T-helper 9 cell (primary cell): Measurements from ENCODE around the gene PSRC1.
A peak's percentile ranks its signal among the peaks of the same experiment; 100 is the strongest.

Source experiments
- DNase-seq: peaks from one replicate; pipeline ENCODE4 v3.0.0-alpha.2; 2020

The PSRC1 gene

DNA sequence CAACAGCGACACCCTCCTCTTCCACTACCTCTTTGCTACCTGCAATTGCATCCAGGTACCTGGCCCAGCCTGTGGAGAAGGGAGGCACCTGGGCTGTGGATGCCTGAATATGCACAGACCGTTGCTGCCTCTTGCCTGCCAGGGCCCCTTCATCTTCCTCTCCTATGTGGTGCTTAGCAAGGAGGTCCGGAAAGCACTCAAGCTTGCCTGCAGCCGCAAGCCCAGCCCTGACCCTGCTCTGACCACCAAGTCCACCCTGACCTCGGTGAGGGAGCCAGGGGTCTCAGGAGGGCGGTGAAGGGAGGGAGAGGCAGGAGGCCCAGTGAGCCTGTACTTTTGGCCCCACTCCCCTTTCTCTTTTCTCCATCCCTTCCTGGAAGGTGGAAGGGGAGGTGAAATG lies 11.5 kb downstream of the PSRC1 start:
- no peak for DNase-seq

DNA sequence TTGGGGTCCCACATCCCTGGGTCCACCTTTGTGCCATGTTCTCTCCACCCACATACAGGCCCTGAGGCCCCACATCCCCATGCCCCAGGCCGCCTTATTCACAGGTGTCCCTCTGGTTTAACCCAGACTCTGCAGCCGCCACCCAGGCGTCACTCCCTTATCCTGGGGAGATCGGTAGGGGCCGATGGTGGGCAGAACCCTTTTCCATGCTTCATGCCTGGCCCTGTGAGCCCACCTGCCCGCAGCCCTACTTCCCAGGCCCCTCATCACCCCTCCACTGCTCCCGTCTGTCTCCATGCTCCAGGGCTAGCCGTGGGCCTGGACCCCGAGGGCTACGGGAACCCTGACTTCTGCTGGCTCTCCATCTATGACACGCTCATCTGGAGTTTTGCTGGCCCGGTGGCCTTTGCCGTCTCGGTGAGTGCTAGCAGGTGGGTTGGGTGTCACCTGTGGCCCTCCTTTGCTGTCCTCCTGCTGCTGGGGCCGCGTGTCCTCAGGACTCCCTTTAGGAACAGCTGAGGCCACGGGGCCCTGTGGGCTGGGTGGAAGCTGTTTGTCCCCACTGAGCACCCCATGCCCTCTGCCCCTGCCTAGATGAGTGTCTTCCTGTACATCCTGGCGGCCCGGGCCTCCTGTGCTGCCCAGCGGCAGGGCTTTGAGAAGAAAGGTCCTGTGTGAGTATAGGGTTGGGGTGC lies 12.2 kb downstream of the PSRC1 start:
- DNase-seq, result no peak

DNA sequence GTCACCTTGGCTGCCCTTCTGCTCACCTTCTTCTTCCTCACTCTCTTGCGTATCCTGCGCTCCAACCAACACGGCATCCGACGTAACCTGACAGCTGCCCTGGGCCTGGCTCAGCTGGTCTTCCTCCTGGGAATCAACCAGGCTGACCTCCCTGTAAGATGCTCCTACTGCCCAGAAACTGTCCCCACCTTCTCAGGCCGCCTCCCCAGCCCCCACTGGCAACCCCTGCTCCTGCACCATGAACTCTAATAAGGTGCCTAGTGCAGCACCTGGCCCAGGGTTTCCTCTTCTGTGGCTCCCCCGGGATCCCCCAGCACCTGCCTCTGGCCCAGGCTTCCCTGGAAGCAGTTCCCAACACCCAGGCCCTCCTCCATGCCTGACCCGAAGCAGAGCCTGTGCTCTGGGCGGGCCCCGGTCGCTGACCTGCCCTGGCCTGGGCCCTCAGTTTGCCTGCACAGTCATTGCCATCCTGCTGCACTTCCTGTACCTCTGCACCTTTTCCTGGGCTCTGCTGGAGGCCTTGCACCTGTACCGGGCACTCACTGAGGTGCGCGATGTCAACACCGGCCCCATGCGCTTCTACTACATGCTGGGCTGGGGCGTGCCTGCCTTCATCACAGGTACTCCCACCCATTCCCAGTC lies 12.8 kb downstream of the PSRC1 start:
- DNase-seq, result no peak

GRCh38 chr1:109269212-109269980 lies 13.5 kb downstream of the PSRC1 start:
- no peak for DNase-seq

DNA sequence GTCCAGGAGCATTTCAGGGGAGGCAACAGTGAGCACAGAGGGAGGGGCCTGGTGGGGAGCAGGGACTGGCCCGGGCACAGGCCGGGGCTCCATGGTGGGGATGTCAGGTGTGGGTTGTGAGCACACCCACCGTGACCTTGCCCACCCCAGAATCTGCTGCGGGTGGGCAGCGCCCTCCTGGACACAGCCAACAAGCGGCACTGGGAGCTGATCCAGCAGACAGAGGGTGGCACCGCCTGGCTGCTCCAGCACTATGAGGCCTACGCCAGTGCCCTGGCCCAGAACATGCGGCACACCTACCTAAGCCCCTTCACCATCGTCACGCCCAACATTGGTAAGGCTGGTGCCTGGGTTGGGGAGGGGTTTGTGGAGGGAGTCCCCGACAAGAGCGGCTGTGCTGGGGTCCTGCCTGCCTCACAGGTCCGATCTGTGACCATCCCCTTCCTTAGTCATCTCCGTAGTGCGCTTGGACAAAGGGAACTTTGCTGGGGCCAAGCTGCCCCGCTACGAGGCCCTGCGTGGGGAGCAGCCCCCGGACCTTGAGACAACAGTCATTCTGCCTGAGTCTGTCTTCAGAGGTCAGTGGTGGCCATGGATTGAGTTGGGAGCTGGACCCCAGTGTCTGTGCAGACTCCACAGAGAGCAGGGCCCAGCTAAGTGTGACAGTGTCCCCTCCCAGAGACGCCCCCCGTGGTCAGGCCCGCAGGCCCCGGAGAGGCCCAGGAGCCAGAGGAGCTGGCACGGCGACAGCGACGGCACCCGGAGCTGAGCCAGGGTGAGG lies 14.3 kb downstream of the PSRC1 start:
- DNase-seq, result no peak

GRCh38 chr1:109267743-109268300 lies 15.1 kb downstream of the PSRC1 start:
- DNase-seq, result no peak

DNA sequence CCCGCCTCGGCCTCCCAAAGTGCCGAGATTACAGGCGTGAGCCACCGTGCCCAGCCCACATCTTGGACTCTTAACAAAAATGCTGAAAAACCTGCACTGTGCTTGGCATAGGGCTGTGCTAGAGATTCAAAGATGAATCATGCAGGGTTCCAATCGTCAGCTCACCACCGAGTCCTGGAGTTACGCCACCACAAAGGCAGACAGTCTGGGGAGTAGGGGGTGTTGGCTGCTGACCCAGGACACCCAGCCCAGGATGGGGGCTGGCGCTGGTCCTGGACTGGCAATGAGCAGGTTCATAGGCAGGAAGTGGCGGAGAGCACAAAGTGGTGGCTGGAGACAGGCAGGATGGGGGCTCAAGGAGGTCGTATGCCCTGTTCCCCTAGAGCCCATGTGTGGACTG lies 16.0 kb downstream of the PSRC1 start:
- DNase-seq, result no peak

DNA sequence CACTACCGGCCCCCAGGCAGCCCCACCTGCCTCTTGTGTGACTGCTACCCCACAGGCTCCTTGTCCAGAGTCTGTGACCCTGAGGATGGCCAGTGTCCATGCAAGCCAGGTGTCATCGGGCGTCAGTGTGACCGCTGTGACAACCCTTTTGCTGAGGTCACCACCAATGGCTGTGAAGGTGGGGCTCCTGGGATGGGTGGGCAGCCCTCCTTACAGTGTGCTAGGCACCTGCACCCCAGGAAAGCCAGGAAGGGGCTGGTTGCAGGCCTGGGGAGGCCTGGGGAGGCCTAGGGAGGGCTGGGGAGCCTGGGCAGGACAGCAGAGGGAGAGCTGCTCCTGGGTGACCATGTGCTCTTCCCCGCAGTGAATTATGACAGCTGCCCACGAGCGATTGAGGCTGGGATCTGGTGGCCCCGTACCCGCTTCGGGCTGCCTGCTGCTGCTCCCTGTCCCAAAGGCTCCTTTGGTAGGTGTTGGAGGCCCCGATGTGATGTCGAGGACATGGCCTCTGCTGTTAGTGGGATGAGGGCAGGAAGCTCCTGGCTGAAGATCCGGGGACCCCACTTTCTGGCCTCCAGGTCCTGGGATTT lies 17.1 kb downstream of the PSRC1 start:
- no peak for DNase-seq

- DNase-seq, result no peak
Measured at GRCh38 chr1:109265016-109265415, 17.9 kb downstream of the PSRC1 start.

DNA sequence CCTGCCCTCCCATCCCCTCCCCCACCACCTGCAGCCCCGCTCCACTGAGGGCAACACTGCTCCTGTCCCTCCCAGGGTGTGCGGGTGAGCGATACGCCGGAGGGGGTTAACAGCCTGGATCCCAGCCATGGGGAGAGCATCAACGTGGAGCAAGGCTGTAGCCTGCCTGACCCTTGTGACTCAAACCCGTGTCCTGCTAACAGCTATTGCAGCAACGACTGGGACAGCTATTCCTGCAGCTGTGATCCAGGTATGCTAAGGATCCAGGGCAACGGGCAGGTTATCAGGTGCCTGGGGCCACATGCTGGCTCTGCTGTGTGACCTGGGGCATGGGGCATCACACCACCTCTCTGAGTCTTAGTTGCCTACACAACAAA lies 18.6 kb downstream of the PSRC1 start:
- DNase-seq, result no peak

DNA sequence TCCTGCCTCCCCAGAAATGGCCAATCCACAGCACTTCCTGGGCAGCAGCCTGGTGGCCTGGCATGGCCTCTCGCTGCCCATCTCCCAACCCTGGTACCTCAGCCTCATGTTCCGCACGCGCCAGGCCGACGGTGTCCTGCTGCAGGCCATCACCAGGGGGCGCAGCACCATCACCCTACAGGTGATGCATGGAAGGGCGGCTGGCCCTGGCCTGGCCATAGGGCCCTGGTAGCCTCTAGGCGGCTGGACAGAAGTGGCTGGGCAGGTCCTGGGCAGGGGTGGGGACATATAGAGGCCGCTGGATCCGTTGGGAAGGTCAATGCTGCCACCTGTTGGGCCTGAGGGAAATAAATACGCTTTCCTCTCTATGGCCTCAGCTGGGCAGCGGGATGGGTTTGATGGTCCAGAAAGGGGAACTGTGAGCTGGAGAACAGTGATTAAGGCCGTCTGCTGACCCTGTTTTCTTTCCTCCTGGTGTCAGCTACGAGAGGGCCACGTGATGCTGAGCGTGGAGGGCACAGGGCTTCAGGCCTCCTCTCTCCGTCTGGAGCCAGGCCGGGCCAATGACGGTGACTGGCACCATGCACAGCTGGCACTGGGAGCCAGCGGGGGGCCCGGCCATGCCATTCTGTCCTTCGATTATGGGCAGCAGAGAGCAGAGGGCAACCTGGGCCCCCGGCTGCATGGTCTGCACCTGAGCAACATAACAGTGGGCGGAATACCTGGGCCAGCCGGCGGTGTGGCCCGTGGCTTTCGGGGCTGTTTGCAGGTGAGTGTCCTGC lies 19.2 kb downstream of the PSRC1 start:
- peak; percentile 73 for DNase-seq

DNA sequence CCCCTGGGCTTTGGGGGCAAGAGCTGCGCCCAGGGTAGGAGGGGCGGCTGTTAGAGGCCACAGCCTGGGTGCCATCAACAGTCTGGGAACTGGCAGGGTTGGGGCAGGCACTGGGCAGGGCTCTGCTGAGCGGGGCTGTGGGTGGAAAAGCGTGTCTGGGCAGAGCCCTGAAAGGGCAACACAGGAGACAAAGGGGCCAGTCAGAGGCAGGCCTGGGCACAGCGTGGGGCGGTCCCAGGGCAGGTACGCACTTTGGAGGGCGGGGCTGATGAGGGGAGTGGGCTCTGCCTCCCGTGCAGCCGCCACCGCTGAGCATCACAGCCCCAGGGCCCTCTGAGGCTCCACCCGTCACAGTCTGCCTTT lies 19.7 kb downstream of the PSRC1 start:
- no peak for DNase-seq

DNA sequence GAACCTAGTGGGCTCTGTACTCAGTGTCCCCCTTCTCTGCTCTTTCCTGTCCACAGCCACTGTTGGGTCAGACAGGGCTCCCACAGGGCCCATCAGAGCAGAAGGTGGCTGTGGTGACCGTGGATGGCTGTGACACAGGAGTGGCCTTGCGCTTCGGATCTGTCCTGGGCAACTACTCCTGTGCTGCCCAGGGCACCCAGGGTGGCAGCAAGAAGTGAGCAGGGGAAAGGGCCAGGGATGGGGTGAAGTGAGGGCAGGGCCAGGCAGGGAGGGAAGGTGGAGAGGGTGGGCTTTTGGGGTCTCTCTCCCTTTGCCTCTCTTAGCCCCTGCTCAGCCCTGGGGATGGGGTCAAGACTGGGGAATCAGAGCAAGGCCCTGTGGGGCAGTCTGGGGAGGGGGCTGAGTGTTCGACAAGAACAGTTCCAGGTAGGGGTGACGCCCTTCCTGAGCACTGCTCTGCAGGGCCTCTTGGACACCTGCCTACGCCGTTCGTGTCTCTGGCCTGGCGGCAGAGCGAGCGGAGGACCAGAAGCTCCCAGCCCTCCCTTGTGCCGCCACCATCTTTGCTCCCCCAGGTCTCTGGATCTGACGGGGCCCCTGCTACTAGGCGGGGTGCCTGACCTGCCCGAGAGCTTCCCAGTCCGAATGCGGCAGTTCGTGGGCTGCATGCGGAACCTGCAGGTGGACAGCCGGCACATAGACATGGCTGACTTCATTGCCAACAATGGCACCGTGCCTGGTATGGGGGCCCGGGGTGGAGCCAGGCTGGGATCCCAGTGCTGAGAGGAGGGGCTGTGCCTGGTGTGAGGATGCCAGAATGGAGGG lies 20.5 kb downstream of the PSRC1 start:
- no peak for DNase-seq

DNA sequence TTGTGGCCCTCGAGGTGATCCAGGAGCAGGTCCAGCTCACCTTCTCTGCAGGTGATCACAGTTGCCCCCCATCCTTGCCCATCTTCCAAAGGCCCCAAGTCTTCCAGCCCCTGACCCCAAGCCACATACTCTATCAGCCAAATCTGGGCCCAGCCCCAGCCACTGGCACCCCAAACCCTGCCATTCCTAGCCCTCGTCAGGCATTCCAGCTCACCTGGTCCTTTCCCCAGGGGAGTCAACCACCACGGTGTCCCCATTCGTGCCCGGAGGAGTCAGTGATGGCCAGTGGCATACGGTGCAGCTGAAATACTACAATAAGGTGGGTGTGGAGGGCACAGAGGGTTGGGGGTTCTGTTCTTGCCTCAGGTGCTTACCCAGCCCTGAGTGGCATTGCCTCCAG lies 21.4 kb downstream of the PSRC1 start:
- no peak for DNase-seq

GRCh38 chr1:109261006-109261405 lies 21.9 kb downstream of the PSRC1 start:
- no peak for DNase-seq

GRCh38 chr1:109259674-109260557 lies 23.0 kb downstream of the PSRC1 start:
- no peak for DNase-seq

DNA sequence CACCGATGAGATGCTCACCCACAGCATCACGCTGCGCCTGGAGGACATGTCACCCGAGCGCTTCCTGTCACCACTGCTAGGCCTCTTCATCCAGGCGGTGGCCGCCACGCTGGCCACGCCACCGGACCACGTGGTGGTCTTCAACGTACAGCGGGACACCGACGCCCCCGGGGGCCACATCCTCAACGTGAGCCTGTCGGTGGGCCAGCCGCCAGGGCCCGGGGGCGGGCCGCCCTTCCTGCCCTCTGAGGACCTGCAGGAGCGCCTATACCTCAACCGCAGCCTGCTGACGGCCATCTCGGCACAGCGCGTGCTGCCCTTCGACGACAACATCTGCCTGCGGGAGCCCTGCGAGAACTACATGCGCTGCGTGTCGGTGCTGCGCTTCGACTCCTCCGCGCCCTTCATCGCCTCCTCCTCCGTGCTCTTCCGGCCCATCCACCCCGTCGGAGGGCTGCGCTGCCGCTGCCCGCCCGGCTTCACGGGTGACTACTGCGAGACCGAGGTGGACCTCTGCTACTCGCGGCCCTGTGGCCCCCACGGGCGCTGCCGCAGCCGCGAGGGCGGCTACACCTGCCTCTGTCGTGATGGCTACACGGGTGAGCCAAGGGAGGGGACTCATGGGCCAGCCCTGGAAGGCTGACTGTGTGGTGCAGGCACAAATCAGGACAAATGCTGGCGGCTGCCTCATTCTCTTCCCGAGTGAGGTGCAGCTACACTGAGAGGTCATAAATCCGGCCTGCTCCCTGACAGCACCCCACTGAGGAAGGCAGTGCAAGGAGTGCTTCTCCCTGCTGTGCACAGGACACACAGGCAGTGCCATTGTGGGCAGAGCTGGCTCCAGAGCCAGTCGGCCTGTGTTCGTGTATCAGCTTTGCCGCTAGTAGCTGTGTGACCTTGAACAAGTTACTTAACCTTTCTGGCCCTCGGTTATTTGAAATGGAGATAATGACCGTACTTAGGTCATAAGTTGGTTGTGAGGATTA lies 24.2 kb downstream of the PSRC1 start:
- DNase-seq, result no peak

DNA sequence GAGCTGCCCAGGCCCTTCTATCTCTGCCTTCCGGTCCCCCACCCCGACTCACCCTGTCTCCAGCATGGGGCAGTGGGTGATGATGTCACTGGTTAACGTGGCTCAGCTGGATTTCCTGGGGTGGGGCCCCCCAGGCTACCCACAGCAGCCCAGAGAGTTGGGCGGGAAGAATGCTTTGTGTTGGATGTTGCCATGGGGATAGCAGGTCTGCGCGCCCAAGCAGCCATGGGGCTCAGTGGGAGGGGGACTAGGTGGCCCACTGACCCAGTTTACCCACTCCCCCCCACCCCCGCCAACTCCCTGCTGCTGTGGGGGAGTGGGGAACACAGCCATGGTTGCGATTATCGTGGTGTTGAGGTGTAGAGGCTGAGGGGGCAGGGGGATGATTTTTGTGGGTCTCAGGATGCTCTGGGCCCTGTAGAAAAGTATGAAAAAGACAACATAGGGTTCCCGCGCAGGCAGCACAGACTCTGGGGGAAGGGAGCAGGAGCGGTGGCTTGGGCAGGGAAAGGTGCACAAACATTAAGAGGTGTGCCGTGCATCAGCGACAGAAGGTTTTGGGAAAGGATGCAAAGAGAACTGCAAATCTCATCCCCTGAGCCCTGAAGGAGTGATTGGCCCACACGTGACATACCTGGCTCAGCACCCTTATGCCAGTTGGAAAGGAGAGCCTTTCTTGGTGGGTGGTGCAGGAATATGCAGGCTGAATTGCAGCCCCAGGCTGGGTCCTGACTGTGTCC lies 25.1 kb downstream of the PSRC1 start:
- DNase-seq, result no peak
